HG03175 (cell line): ENCODE measurements around the gene BTBD2.
A peak's percentile ranks its signal among the peaks of the same experiment; 100 is the strongest.

Experiments used
- ATAC-seq: cut with Tn5 transposase; IDR thresholded peaks from one replicate; pipeline ENCODE4 v1.9.1; 2021; ENCODE audit warnings: mild to moderate bottlenecking, moderate library complexity; ENCODE audit not compliant: unreplicated experiment

Gene BTBD2

DNA sequence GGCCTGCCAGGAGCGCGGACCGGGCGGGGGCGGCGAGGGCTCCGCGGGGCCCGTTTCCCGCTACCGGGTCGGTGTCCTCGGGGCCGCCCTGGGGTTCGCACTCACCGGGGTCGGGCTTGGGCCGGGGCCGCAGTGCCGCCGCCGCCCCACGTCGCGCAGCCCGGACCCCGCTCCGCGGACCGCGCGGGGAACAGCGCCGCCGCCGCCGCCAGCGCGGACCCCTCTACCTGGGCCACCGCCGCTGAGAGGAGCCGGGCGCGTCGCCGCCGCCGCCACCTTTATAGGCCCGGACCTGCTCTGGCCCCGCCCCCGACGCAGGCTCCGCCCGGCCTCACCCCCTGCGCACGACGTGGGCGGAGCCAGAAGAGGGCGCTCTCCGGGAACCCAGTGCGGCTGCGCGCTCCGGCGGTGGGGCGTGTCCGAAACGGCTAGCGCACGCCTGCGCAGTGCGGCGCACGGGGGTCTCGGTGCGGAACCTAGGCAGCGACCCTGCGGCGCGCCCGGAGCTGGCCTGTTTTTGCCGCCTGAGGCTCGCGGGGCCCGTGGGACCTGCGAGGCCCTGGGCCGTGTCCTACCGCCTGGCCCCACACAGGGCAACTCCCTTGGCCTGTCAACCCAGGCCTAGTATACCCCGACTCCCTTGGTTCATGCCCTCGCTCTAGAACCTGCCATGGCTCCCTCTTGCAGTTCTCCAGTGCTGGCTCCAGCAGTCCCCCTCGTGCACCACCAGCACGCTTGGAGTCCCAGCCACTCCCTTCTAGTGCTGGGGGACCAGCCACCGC is 35.7 kb upstream of the BTBD2 start, which contains the start of gene MKNK2:
Gene MKNK2 (minus strand): TSS at position 254 of the 782 bp plus-strand sequence. CDS start 393 bp downstream, outside the sequence.
- ATAC-seq: peak; percentile 66

DNA sequence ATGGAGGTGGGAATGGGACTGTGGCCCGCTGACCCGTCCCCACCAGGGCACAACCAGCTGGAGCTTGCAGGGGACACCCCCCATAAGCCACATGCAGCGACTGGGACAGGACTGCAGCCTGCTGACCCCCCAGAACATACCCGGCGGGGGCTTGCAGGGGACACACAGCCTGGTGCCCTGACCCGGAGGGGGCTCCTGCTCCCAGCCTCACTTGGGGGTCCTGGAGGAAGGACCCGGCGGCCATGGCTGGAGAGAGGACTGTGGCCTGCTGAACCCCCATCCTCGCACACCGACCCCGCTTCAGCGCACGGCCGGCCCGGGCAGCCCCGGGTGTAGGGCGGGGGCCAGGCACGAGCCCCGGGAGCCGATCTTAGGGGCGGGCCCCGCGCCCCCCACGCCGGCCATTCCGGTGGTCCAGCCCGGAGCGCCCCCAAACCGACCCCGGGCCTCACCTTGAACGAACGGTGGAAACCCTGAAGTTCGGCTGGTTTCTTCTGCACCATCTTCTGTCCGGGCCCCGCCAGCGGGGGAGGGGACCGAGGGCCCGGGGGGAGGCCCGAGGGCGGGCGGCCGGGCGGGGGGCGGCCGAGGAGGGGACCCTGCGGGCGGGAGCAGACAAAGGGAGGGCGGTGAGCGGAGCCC is 35.0 kb upstream of the BTBD2 start:
- peak; percentile 1 for ATAC-seq

DNA sequence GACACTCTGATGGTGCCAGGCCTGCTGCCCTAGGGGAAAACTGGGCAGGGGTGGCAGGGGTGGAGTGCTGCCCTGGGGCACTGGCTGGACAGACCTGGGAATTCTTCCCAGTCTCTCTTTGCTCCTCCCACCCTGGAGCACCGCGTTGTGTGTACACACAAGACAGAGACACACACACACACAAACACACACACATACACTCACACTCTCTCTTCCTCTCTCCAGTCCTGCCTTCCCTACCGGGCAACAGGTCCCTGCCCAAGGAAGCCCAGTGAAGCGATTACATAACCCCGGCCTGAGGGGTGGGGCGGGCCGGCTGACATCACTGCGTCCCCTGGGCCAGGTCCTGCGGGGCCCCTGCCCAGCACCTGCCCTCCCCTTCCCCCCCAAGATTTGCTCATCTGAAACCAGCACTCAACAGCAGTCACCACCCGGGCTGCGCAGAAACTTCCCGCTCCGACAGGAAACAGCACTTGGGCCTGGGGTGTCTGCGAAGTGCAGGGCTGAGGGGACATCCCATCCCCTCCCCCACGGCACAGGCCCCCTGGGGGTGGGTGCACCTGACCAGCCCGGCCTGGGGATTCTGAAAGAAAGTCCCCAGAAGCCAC is 34.3 kb upstream of the BTBD2 start:
- ATAC-seq: no peak

DNA sequence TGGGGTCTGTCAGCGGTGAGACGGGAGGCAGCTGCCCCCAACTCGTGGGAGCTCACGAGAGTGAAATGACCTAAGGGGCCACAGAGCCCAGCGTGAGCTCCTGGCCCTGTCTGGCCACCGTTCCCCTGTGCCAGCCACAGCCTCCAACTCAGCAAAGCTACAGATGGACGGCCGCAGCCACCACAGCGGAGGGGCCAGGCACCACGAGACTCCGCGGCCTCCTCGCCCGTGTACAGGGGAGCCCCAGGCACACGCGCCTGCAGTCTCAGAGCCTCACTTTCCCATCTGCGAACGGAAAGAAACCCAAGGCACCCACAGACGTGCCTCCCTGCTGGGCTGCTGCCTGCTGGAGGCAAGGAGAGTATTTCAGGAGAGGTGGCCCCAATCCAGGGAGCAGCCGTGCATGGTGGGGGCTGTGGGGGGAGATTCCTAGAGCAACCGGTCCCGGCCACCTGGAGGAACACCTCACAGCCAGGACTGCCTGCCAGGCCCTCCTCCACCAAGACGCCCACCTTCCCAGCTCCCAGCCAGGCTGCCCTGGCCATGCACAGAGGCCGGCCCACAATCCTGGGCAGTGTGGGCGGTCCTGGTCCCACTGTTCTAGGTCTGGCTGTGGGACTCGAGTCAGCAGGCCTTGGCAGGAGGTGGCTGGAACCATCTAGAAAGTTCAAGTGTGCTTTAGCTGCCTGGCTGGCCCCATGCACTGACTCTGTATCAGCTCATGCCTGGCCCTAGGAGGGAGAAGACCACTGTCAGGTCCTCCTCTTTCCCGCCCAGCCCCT is 33.6 kb upstream of the BTBD2 start:
- ATAC-seq: no peak

DNA sequence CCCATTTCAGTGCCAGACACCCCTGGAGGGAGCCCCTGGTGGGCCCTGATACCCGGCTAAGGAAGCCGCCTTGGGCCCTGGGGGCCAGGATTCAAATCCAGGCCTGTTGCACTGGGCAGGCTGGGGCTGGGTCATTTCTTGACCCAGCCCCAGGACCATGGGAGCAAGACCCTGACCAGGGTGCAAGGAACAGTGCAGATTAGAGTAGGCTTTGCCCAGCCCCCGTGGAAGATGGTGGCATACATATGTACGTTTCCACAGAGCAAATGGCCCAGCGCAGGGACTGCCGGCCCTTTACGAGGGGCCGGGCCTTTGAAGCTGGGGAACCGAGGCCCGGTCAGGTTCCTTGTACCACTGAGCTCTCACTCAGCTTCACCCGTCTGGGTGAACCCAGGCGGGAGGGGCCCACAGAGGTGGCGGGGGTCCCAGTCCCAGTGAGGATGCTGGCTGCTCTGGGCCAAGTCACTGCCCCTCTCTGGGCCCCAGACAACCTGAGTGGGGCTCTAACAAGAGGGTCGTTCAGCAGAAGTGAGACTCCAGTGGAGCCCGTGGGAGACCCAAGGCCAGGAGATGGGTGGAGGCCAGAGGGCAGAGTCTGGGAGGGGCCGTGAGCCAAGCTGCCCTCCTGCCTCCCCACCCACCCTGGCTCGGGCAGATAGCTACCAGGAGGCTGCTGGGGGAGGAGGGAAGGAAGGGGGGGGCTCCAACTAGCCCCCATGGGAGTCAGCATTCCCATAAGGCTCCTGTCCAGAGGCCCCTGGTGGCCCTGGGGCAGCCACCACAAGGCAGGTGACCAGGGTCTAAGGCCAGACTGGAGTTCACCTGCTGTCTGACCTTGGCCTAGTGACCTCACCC is 32.8 kb upstream of the BTBD2 start:
- no peak for ATAC-seq

DNA sequence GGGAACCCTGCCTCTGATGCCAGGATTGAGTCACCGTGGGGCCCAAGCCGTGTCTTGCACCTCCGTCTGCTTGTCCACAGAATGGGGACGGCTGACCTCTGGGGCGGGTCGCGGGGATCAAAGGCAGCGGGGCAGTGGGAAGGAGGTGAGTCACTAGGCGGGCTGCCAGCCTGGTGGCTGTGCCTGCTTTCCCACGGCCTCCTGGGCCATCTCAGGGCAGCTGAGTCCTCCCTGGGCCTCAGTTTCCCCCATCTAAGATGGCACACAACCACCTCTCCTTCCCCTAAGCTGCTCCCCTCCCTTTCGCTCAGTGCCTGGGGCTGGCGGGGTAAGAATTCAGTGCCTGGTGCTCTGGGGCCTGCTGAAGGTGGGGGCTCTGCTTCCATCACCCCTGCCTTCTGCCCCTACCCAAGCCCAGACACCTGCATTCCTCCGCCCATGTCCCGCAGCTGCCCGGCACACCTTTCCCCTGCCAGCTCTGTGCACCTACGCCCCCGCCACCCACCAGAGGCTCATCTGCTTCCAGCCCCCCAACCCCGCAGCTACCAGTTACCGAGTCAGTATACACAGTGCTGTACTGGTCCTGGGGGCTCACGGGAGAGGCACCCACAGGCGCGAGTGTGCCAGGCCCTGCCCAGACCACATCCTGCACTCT is 32.1 kb upstream of the BTBD2 start:
- ATAC-seq: no peak

DNA sequence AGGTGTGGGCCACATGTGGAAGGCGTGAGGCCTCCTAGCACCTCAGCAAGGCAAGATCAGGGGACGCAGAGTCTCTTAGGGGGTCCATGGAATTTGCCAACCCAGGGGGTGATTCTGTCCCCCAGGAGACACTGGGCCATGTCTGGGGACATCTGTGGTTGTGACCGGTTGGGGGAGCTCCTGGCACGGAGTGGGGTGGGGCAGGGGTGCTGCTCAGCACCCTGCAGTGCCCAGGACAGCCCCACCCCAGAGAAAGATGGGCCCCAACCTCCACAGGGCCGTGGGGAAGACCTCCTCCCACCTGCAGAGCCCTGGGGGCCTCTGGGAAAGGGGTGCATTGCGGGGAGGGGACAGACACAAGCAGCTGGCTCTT is 31.5 kb upstream of the BTBD2 start:
- ATAC-seq: no peak

DNA sequence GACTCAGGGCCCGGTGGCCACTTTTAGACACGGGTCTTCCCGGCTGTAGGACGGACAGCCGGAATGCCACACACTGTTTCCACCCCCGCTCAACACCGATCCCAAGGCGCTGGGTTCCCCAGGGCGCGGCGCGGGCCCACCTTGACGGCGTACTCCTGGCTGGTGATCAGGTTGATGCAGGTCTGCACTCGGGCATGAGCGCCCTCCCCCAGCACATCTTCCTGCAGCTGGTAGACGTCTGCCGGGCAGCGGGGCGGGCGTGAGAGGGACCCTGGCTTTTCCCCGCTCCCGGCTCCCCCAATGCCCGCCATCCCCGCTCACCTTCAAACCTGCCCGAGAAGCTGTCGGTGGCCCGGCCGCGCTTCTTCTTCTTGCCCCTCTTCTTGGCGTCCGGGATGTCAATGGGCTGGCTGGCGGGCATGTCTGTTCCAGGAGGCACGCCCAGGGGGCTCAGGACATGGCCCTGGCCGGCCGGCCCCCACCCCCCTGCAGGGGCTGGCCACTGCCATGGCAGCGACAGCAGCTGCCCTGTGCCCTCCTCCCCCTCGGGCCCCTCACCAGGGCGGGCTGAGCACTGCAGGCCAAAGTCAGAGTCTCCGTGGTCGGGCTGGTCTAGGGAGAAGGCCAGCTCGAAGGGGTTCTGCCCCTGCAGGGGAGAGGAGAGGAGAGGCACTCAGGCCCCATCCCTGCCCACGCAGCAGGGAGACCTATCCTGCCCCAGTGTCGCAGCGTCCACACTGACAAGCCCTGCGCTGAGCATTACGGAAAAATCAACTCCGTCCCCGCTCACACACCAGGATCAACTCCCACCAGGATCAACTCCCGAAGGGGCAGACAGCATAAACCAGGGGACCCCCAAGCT is 30.8 kb upstream of the BTBD2 start:
- ATAC-seq: no peak

DNA sequence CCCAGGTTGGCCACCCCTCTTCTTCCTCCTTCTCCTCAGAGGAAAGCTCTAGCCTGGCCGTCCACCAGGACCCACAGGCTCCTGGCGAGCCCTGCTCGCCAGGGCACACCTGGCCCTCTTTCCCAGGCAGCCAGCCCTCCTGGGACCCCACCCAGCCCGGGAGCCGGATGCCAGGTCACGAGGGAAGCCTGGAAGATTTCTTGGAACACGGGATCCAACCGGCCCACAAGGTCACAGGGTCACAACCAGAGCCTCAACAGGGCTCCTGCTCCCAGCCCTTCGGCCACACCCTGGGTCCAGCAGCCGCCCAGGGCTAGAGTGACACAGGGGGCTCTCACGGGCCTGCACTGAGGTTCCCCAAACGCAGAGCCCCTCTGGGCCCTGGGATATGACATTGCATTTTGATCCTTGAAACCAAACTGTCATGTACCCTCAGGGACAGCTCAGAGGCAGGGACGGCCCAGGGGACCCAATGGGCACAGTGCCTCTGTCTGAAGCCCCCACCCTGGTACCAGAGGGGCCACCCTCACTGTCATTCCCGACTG is 30.1 kb upstream of the BTBD2 start:
- no peak for ATAC-seq

DNA sequence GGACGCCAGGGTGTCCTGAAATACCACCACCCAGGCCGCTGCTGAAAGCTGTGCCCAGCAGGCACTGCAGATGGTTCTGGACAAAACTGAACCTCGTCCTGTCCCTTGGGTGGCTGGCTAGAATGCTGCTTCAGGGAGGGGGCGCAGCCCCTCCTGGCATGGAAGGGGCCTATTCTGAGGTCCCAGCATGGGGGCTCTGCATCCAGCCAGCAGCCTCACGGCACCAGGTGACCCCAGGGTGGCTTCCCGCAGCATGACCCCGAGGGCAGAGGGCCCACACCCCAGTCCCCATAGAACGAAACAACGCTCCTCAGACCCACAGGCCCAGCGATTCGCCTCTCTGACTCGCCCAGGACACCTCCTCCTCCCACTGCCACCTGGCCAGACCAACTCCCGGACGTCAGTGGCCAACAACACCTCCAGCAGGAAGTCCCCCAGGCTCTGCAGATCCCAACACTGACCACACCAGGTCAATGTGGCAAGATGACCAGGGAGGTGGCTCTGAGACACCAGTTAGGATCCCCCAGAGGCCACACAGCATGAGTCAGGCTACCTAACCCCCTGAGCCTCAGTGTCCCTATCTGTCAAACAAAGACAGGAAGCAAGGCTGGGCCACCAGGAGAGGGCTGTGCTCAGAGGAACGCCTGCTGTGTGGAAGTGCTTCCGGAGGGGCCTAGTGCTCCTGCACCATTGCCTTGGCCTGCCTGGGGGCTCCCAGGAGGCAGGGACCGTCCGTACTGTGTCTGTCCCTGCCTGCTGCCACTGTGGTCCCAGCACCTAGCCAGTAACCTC is 29.4 kb upstream of the BTBD2 start:
- no peak for ATAC-seq

DNA sequence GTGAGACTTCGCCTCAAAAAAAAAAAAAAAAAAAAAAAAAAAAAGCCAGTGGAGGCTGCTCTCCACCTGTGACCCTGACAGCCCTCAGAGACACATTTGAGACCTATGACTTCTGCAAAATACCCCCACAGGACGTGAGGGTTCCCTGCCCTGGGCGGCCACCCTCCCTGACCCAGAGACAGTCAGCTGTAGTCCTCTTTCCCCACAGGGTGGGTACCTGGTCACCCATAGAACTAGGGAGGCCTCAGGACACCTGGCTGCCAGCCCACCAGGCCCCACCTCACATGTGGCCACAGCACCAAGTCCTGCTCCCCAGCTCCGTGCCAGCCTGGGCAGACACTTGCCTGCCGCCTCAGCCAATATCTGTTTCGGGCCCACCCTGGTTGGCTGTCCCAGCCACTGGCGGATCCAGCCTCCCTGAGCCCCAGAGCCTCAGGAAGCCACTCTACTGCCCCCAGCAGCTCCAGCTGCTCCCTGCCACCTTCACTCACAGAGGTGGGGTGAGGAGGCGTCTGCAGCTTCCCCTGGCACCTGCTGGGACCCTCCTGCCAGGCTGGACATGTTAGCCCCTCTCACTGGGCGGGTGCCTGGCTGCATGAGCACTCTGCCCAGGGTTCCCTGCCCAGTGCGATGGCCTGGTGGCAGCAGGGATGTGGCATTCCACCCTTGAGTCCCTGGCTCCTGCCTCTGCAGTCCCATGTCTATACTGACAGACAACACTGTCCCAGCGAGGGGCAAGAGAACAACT is 28.6 kb upstream of the BTBD2 start:
- ATAC-seq: no peak

DNA sequence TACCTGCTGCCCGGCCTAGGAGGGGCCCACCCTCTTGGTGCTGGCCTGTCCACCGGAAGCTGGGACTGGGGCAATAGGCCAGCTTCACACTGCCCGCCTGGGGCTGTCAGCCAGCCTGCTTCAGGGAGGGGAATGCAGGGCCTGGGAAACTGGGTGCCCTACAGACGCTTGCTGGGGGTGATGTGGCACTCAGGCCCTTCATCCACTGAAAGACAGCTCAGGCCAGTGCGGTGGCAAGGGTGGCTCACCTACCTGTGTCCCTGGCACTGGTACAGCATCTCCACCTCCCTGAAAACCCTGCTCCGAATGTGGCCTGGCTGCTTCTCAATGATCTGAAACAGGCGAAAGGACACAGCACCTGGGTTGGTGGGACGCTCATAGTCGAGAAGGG is 27.7 kb upstream of the BTBD2 start:
- ATAC-seq: no peak

DNA sequence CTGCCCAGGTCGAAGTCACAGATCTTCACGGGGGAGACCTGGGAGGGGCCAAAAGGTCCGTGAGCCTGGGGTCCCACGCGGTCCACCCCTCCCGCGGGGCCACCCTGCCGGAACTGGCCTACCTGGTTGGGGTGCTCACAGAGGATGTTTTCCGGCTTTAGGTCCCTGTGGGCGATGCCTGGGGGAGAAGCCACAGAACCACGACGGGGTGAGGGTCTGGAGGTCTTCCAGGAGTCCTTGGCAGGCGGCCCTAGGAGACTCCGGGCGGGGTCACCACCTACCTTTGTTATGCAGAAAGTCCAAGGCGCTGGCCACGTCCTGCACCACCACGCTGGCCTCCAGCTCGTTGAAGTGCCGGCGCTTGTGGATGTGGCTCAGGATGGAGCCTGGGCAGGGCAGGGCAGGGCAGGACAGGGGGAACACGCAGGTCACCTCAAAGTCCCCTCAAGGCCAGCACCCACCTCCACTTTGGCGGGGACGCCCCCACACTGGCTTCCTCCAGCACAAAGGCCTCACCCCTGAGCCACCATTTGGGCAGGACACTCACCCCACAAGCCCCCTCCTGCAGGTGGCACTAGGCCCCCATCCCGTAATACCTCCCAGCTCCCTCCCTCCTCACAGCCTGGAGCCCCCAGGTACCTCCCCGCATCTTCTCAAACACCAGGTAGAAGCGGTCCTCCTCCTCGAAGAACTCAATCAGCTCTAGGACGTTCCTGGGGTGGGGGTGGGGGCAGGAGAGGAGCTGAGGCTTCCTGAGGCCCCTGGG is 27.2 kb upstream of the BTBD2 start:
- ATAC-seq: peak; percentile 6

DNA sequence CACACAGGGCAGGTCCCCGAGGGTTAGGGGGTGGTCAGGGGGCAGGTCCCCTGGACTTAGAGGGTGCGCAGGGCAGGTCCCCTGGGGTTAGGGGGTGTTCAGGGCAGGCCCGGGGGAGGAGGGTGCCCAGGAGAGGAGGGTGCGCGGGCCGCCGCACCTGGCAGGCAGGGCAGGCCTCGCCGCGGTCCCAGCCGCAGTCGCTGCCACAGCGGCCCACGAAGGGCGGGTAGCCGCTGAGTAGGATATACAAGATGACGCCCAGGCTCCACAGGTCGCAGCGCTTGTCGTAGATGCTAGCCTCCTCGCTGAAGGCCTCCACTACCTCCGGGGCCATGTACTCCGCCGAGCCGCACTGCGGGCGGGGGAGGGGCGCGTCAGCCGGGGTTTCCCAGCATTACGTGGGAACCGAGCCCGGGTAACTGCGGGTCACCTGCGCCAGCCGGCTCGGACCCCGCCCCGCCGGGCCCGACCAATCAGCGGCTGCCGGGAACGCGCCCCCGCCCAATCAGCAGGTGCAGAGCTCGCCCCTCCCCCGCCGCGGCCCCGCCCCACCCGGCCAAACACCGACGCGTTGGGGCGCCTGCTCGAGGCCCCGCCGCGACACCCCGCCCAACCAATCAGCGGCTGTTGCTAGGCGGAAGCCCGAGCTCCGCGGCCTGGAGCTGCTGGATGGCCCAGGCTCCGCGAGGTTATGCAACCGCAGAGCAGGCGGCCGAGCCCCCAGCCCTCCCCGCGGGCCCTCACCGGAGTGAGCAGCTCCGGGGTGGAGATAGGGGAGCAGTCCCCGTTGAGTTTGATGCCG is 26.4 kb upstream of the BTBD2 start:
- peak; percentile 84 for ATAC-seq

DNA sequence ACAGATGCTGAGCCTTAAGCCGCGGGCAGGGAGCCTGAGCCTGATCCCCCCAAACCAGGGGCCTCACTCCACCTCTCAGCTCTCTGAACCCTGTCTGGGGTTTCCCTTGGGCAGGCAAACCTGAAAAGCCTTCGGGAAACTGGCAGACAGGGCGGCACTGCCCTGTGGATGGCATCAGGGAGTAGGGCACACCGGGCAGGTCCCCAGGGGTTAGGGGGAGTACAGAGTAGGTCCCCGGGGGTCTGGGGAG is 25.8 kb upstream of the BTBD2 start:
- no peak for ATAC-seq
